ENCODE data around the gene LMO1. TPM values are rescaled to one million over a fixed set of nuclear protein-coding genes. Genes with fewer than 3 reads are reported as not detected.

Gene LMO1
- total RNA-seq, 1 donor from 2014 or later: 0.43 TPM

DNA sequence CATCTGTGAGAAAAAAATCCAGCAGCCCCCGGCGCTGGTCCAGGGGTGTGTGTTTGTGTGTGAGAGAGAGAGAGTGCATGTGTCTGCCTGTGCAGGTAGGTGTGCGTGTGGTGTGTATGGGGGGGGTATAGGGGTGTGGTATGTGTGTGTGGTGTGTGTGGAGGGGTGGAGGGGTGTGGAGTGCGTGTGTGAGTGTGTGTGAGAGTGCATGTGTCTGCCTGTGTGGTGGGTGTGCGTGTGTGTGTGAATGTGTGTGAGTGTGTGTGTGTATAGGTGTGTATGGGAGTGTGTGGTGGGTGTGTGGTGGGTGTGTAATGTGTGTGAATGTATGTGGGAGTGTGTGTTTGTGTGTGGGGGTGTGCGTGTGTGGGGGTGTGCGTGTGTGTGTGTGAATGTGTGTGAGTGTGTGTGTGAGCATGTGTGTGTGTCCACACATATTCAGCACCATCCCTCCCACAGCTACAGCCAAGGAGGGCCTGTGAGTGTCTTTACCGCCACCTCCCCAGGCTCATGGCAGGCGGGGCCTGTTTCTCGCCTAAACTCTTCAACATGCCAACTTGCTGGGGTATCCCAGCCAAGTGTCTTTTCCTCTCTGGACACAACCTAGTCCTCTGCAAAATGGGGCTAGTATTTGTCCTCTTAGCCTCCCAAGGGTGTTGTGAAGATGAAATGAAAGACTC, 11.9 kb downstream of the LMO1 start:
- TF ChIP-seq, protein P1, sequence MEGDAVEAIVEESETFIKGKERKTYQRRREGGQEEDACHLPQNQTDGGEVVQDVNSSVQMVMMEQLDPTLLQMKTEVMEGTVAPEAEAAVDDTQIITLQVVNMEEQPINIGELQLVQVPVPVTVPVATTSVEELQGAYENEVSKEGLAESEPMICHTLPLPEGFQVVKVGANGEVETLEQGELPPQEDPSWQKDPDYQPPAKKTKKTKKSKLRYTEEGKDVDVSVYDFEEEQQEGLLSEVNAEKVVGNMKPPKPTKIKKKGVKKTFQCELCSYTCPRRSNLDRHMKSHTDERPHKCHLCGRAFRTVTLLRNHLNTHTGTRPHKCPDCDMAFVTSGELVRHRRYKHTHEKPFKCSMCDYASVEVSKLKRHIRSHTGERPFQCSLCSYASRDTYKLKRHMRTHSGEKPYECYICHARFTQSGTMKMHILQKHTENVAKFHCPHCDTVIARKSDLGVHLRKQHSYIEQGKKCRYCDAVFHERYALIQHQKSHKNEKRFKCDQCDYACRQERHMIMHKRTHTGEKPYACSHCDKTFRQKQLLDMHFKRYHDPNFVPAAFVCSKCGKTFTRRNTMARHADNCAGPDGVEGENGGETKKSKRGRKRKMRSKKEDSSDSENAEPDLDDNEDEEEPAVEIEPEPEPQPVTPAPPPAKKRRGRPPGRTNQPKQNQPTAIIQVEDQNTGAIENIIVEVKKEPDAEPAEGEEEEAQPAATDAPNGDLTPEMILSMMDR (IDR thresholded peaks at IDR 0.05; ENCODE audit: unreplicated experiment): no peak
- Mint-ChIP-seq H3K4me1 (ENCODE audit: low read depth) (peaks cover 2% of the 10 kb centered on the region), H3K27me3 (peaks cover 27% of the 10 kb centered on the region), H3K36me3 (ENCODE audit: insufficient read depth) (no peaks in the 10 kb centered on the region), H3K4me3 (ENCODE audit: low read depth) (no peak overlapping the region), H3K27ac (no peak overlapping the region), H3K9me3 (ENCODE audit: low read depth) (no peaks in the 10 kb centered on the region)
- no peak for DNase-seq (ENCODE audit: low spot score, unreplicated experiment)

DNA sequence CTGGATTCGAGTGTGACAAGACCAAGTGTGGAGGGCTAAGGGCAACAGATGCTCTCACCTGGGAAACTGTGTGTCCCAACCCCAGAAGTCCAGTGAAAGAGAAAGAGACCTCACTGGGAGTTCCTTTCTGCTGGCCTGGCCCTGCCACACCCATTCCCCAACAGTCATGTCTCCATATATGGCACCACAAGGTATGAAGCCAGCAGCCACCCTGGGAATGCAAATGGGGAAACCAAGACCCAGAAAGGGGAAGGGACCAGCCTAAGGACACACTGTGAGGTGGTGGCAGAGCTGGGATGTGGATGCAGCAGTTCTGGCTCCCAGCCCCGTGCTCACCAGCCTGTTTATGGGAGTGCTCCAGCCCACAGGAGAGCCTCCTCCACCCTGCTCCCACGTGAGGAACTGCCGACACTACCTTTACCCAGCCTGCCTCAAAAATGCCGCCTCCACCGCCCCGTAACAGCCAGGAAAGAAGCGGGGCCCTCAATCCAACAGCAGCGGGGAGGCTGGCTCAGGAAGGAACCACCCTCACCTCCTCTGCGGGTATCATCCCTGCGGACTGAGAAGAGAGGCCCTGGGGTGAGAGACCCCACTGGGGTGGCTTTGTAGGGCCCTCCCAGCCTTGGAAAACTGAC, 12.6 kb downstream of the LMO1 start:
- Mint-ChIP-seq H3K9me3 (ENCODE audit: low read depth) (no peaks in the 10 kb centered on the region), H3K36me3 (ENCODE audit: insufficient read depth) (no peaks in the 10 kb centered on the region), H3K4me1 (ENCODE audit: low read depth) (peaks cover 2% of the 10 kb centered on the region), H3K4me3 (ENCODE audit: low read depth) (no peak overlapping the region), H3K27ac (no peak overlapping the region), H3K27me3 (peaks cover 27% of the 10 kb centered on the region)
- no peak for DNase-seq (ENCODE audit: low spot score, unreplicated experiment)
- TF ChIP-seq, protein P1 (IDR thresholded peaks at IDR 0.05; ENCODE audit: unreplicated experiment): no peak

DNA sequence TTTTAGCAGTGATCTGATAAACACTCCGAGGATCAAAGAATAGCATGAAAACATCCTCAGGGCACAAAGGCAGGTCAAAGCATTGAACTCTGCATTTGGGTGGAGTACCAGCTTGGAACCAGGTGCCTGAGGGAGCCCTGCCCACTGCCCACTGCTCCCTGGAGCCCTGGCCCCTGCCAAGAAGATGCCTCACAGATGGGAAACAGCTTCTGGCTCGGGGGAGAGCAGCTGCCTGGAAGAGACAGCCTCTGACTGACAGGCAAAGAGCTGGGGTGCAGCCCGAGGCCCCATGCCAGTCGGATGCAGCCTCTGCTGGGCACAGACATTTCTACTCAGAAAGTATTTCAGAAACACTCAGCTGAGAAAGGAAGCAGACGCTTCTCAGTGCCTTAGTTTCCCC, 13.2 kb downstream of the LMO1 start:
- Mint-ChIP-seq H3K36me3 (ENCODE audit: insufficient read depth) (no peaks in the 10 kb centered on the region), H3K4me1 (ENCODE audit: low read depth) (peaks cover 2% of the 10 kb centered on the region), H3K9me3 (ENCODE audit: low read depth) (no peaks in the 10 kb centered on the region), H3K27me3 (peaks cover 31% of the 10 kb centered on the region), H3K4me3 (ENCODE audit: low read depth) (no peak overlapping the region), H3K27ac (no peak overlapping the region)
- TF ChIP-seq, protein P1 (IDR thresholded peaks at IDR 0.05; ENCODE audit: unreplicated experiment): no peak
- DNase-seq (ENCODE audit: low spot score, unreplicated experiment): no peak

DNA sequence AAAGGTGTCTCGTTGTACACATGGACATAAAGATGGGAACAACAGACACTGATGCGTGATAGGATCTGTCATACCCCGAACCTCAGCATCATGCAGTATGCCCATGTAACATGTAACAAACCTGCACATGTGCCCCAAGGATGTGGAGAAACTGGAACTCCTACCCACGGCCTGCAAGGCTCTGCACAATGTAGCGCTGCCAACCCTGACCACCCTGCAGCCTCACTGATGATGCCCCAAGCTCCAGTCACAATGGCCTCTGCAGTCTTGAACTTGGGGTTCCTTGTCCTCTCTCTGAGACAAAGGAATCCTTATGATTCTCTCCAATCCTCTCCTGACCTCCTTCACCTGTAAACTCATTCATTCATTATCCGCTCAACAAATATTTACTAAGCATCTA, 14.2 kb downstream of the LMO1 start:
- Mint-ChIP-seq H3K27ac (no peak overlapping the region), H3K4me3 (ENCODE audit: low read depth) (no peak overlapping the region), H3K4me1 (ENCODE audit: low read depth) (peaks cover 2% of the 10 kb centered on the region), H3K36me3 (ENCODE audit: insufficient read depth) (no peaks in the 10 kb centered on the region), H3K9me3 (ENCODE audit: low read depth) (no peaks in the 10 kb centered on the region), H3K27me3 (peaks cover 30% of the 10 kb centered on the region)
- no peak for DNase-seq (ENCODE audit: low spot score, unreplicated experiment)
- TF ChIP-seq, protein P1 (IDR thresholded peaks at IDR 0.05; ENCODE audit: unreplicated experiment): no peak

DNA sequence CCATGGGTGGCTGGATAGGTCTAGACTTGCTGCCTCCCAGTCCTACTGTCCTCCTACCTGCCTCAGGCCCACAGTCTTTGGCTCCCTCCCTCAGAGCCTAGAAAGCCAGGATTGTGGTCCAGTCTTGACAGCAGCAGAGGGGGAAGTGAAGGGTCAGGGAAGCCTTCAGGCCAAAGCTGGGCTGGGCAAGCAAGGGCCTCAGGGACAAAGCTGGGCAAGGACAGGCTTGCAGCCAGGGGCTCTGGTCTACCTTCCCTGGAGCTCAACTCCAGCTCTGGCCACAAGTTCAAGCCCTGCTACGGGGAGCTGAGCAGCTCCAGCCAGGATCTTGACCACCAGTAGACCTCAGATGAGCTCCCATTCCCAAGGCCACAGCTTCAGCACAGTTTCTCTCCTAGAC, 14.9 kb downstream of the LMO1 start:
- no peak overlapping the region for H3K27ac Mint-ChIP-seq
- peaks cover 34% of the 10 kb centered on the region for H3K27me3 Mint-ChIP-seq
- H3K4me3 Mint-ChIP-seq (ENCODE audit: low read depth): no peak overlapping the region
- no peaks in the 10 kb centered on the region for H3K9me3 Mint-ChIP-seq (ENCODE audit: low read depth)
- no peaks in the 10 kb centered on the region for H3K36me3 Mint-ChIP-seq (ENCODE audit: insufficient read depth)
- H3K4me1 Mint-ChIP-seq (ENCODE audit: low read depth): peaks cover 2% of the 10 kb centered on the region
- TF ChIP-seq, protein P1 (IDR thresholded peaks at IDR 0.05; ENCODE audit: unreplicated experiment): no peak
- DNase-seq (ENCODE audit: low spot score, unreplicated experiment): no peak

Data from progenitor cell of endocrine pancreas (in vitro differentiated cells).